GM18951 (cell line): ENCODE results near the gene PLD1.
"Not testable (repeated sequence)": the region's sequence is repeated elsewhere in the genome, so short reads cannot be mapped to it uniquely, and the experiment has no call there.

ENCODE experiments used
- POLR2A ChIP-seq: IDR thresholded peaks from 4 replicates; pipeline ENCODE4 v1.6.1; 2011; ENCODE audit warnings: mild to moderate bottlenecking; ENCODE audit not compliant: insufficient read length, insufficient read depth; ENCODE audit errors: extremely low read depth
- in situ Hi-C: fragments of 300-500 bp; cut with MboI; formaldehyde crosslinking; loops from one replicate; pipeline ENCODE4 v1.12.0; 2022; ENCODE audit warnings: low sequenced_read_pairs, mixed read lengths, inconsistent platforms; ENCODE audit not compliant: unreplicated experiment

The PLD1 gene

DNA sequence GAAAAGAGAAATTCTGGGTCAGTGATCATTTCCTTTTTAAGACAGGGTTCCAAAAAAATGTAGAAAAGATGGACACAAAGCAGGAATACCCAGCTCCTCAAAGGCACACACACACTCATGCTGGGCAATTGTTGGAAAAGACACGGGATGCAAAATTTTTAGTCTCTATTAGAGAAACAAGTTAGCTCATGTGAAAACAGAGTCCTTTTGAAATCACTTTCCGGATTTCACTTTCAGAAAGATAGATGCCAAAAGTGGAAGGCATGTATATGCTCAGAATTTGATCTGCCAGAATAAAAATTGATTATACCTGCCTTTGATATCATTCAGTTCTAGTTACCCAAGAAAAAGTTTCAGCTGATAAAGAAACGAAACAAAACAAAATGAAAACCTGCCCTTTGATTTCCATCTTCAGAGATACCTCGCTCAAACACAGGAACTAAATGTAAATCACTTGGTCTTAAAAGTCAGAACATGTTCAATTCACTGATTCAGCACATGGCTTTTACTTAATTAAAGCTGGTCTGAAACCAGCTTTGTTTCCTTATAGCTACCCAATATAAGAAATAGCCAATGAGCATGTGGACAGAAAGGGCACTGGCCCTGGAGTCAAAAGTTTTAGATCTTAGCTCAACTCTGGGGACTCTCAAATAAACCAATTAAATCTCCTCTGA is 52.8 kb downstream of the PLD1 start:
- TF ChIP-seq POLR2A, result no peak
- in situ Hi-C loops, result no loop called here

- no peak for TF ChIP-seq POLR2A
- in situ Hi-C loops, result no loop called here
These were observed 54.6 kb downstream of the PLD1 start for GRCh38 chr3:171755656-171756055.

GRCh38 chr3:171755015-171755589 is 55.2 kb downstream of the PLD1 start:
- TF ChIP-seq POLR2A, result no peak
- in situ Hi-C loops, result no loop called here

- in situ Hi-C loops, result no loop called here
- TF ChIP-seq POLR2A, result no peak
These were observed 56.4 kb downstream of the PLD1 start for GRCh38 chr3:171753665-171754408.

GRCh38 chr3:171753025-171753472 is 57.2 kb downstream of the PLD1 start:
- in situ Hi-C loops, result no loop called here
- TF ChIP-seq POLR2A, result no peak

GRCh38 chr3:171752329-171752728 is 58.0 kb downstream of the PLD1 start:
- TF ChIP-seq POLR2A, result no peak
- in situ Hi-C loops, result no loop called here

DNA sequence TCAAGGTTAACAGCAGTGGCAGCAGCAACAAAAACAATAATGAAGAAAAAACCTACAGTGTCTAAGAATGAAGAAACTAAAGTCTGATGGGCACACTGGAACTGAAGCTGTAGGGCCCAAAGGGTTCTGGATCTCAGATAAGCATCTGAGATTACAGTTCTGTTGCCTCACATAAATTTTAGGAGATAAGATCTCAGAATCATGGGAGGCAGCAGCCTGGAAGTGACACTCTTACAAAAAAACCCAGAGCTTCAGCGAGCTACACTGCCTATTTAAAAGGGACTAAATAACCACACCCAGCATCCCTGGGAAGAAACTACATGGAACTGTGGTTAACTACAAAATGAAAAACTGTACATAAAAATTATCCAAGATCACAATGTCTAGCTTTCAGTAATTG is 61.2 kb downstream of the PLD1 start:
- in situ Hi-C loops, result no loop called here
- no peak for TF ChIP-seq POLR2A

- in situ Hi-C loops, result no loop called here
- no peak for TF ChIP-seq POLR2A
These were observed 62.0 kb downstream of the PLD1 start for GRCh38 chr3:171748064-171748924.

DNA sequence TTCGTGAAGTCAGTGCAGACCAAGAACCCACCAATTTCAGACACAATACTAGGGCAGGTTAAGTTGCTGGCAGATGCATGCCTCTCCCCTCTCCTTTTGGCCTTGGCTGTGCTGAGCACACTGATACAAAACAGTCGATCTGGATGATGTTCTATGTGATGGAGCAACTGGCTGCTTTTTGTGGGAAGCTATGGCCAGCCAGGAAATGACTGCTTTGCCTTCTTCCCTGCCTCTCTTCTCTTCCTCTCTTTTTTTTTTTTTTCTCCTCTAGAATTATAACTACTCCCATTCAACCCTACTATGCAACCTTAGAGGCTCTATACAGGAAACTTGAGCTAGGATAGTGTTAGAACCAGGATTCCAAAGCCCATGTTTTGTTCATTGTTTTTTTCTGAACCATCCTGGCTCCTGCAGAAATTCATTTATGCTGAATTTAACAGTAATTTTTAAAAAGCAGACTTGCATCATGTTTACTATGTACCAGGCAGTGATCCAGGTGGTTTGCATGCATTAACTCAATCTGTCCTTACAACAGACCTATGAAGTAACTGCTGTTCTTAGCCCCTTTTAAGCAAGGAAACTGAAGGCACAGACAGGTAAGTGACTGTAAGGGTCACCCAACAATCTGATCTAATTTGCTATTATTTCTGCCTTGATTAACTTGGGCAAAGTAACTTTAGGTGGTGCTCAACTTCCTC is 62.9 kb downstream of the PLD1 start:
- TF ChIP-seq POLR2A, result no peak
- in situ Hi-C loops, result no loop called here

DNA sequence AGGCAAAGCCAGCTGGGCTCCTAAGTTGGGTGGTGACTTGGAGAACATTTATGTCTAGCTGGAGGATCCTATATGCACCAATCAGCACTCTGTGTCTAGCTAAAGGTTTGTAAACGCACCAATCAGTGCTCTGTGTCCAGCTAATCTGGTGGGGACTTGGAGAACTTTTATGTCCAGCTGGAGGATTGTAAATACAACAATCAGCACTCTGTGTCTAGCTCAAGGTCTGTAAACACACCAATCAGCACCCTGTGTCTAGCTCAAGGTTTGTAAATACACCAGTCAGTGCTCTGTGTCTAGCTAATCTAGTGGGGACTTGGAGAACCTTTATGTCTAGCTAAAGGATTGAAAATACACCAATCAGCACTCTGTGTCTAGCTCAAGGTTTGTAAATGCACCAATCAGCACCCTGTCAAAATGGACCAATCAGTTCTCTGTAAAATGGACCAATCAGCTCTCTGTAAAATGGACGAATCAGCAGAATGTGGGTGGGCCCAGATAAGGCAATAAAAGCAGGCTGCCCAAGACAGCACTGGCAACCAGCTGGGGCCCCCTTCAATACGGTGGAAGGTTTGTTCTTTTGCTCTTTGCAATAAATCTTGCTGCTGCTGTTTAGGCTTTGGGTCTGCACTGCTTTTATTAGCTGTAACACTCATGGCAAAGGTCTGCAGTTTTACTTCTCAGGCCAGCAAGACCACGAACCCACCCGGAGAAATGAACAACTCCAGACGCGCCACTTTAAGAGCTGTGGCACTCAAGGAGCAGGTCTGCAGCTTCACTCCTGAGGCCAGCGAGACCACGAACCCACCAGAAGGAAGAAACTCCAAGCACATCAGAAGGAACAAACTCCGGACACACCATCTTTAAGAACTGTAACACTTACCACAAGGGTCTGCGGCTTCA is 63.7 kb downstream of the PLD1 start:
- in situ Hi-C loops, result not testable (repeated sequence)

GRCh38 chr3:171745577-171746319 is 64.5 kb downstream of the PLD1 start:
- in situ Hi-C loops, result no loop called here
- no peak for TF ChIP-seq POLR2A

GRCh38 chr3:171744158-171744741 is 66.0 kb downstream of the PLD1 start:
- in situ Hi-C loops, result no loop called here
- no peak for TF ChIP-seq POLR2A
